Colon (tissue), 2 donors: Measurements from ENCODE around the gene GFOD1.

ENCODE experiments used
- FAIRE-seq: peaks from 2 replicates; lab custom pipeline; 2012; peaks lifted over from hg19 to GRCh38; lab: Jason Lieb, UNC
- donor health status: control.
- donor health status: control.

GFOD1 gene

GRCh38 chr6:13485923-13486562 is 1.4 kb downstream of the GFOD1 start:
- FAIRE-seq: no peak

GRCh38 chr6:13485303-13485702 is 2.1 kb downstream of the GFOD1 start:
- FAIRE-seq: no peak

DNA sequence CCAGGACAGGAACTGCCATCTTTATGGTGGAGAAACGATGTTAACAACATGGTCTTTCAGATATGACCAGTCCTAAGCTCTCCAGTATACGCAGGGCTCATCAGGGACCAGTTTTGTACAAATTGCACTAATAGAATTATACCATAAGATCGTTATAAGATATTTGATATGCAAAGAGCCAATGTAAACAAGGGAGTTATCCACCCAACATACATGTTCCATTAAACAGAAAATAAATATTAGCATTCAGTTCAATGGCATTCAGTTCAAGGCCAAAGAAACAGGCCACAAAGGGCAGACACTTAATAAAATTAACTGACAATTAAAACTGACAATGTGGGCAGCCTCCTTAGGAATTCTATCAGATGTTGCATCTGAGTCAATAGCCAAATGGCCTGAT is 2.6 kb downstream of the GFOD1 start:
- no peak for FAIRE-seq

- no peak for FAIRE-seq
Observed at GRCh38 chr6:13484138-13484708, 3.2 kb downstream of the GFOD1 start.

GRCh38 chr6:13480631-13481501 is 6.5 kb downstream of the GFOD1 start:
- no peak for FAIRE-seq

GRCh38 chr6:13479971-13480434 is 7.4 kb downstream of the GFOD1 start:
- FAIRE-seq: no peak

- FAIRE-seq: no peak
Observed at GRCh38 chr6:13479206-13479800, 8.1 kb downstream of the GFOD1 start.

DNA sequence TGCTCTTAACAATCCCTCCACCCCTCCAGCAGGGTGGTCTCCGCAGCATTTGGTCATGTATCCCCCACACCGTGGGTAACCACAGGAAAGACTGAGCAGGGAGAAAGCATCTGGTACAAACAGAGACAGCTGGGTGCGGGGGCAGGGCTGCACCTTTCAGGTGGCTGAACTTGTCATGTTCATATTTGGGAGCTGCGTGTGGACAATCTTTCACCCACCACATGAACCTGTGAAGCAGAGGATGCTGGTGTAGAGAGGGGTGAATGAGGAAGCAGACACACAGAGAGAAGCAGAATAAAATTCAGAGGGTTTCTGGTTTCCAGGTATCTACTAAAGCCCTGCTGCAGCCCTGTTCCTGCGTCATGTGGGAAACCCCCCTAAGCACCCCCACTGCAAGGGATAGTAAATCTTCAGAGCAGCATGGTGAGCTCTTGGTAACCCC is 8.9 kb downstream of the GFOD1 start:
- no peak for FAIRE-seq

DNA sequence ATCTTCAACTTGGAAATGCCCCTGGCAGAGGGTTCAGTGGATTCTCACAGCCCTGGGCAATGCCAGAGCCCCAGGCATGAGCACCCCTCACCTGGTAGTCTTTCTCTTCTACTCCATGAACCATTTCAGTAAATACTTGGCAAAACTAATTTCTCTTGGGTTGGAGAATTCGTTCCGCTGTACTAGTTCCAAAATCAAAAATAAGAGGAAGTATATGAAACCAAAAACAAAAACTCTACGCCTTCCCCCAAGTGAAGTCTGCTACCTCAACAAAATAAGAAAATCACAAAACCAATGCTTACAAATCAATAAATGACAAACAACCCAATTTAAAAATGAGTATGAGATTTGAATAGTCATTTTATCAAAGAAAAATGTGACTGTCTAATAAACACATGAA is 12.6 kb downstream of the GFOD1 start:
- FAIRE-seq: no peak

DNA sequence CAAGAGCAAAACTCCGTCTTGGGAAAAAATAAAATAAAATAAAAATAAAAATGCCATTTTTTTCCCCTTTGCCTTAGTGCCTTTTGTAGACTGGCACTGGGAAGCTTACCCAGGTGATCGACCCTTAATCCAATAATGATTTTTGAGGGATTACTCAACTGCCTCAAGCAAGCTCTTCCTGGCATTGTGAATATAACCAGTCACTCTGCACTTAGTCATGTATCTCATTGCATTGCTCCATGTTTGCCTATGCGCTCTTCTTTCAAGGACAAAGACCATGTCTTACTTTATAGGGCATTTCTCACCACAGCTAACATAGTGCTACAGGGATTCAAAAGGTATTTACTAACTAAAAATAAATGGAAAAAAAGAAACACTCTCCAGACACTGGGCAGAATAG is 13.0 kb downstream of the GFOD1 start:
- no peak for FAIRE-seq

DNA sequence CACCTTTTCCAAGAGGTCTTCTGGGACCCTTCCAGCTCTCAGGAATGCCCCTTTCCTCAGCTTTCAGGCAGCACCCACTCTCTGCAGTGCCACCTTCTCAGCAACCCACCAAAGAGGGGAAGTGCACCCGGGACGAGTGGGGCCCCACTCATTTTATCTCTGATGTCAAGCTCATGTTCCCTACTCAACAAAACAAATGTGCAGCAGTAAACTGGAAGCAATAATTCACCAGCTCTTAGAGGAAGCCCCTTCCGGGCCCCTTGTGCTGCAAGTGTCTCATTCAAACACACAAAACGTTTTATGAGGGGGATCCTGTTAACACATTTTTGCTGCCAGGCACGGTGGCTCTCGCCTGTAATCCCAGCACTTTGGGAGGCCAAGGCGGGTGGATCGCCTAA is 13.6 kb downstream of the GFOD1 start:
- no peak for FAIRE-seq

DNA sequence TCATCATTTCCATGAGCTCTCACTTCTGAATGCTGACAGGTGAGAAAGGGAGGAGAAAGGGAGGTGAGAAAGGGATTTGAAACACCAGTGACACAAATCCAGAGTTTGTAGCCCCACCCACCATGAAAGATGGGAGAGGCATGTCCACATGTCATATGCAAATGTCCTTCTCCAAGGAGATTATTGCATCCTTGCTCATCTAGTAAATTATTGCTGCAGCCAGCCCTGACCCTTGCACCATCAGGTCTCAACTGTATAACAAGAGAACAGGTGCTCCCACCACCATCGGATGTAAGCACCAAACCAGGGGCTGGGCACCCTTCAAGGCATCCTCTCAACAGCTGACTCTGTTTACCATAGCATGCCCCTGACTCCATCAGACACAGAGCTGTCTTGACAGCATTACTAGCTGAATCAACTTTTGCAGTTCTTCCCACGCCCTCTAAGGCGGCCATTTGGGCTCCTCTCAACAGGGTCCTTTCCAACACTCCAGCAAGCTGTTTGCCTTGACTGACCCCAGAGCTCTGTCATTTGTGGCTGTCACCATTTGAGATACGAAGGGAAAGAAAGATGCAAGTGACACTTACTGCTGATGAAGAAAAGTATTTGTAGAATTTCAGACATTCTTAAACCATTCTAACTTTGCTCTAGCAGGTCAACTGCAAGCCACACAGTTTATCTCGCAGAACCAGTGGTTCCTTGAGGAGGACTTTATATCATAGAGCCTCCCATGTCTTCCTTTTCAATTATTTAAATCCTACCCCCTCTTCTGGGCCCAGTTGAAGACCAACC is 14.2 kb downstream of the GFOD1 start:
- FAIRE-seq: no peak

DNA sequence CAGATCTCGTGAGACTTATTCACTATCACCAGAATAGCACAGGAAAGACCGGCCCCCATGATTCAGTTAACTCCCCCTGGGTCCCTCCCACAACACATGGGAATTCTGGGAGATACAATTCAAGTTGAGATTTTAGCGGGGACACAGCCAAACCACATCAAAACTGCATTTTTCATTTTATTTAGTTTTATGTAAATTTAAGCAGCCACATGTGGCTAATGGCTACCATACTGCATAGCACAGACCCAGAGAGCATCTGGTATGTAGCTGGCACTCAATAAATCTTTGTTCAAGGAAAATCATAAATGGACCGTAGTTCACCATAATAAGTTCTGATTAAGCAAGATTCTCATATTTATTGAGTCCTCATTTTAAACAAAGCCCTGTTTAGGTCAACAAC is 15.3 kb downstream of the GFOD1 start:
- FAIRE-seq: no peak

DNA sequence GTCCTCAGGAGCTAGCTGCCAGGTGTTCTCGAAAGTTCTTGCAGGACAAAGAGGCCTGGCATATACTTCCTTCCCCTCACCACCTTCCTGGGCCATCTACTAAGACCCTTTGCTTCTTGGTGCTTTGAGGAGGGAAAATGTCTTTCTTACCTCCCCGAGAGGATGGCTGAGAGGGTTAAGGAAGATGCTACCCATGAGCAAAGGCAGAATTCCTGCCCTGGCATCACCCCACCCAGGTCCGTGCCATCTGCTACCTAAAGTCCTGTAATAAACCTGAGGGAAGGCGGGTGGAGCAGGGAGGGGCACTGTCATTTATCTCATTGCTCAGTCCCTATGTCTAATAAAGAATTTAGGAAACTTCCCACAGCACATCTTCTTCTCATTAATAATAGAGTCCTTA is 16.2 kb downstream of the GFOD1 start:
- FAIRE-seq: no peak

DNA sequence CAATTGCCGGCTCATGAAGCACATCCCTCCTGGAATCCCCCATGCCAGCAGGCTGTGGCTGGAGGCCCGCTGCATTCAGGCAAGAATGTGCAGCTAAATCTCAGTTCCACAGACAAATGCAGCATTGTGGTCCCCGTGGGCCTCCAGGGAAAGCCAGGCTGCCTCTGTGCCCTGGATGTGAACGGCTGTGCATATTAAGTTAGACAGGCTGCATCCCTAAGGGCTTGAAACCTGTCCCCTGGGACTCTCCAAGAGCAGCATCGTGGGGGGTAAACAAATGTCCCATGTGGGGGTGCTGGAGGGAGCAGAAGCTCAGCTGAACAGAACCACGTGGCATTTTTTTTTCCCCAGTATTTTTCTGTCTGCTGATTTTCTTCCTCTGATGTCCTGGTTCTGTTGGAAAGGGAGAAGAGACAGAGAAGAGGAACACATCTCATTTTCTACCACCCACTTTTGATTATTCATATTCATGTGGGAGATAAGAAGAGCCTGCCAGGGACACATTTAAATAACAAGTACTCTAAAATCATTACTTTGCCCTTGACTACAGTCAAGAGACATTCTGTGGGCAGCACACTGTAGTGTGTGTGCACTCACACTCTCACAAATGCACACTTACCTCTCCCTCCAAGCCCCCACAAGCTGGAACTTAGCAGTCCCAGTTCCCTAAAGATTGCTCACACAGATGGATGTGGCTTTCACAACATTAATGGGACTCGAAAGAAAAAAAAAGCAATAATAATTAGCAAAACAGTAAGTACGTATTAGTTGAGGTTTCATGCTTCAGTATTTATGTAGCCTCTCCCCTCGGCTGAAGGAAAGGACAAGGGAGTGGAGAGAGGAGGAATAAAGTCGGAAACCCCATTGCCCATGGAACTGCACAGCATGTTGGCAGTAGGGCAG is 16.9 kb downstream of the GFOD1 start:
- no peak for FAIRE-seq

GRCh38 chr6:13469693-13470092 is 17.7 kb downstream of the GFOD1 start:
- FAIRE-seq: no peak

- no peak for FAIRE-seq
Observed at GRCh38 chr6:13468839-13469238, 18.6 kb downstream of the GFOD1 start.

DNA sequence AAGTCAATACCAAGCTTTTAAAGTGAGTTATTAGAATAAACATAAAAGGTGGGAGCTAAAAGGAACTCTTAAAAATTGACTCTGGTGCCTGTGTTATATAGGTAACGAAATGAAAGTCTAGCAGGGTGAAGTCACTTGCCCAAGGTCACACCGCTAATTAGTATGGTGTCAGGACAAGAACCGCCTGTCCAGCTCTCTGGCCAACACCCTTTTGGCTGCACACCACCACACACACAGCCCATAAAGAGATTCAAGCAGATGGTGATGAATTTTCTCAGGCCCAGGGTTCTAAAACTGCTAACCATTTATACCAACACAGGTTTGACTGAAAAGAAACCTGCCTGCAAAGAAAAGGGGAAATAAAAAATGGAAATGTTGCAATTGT is 20.2 kb downstream of the GFOD1 start:
- no peak for FAIRE-seq

DNA sequence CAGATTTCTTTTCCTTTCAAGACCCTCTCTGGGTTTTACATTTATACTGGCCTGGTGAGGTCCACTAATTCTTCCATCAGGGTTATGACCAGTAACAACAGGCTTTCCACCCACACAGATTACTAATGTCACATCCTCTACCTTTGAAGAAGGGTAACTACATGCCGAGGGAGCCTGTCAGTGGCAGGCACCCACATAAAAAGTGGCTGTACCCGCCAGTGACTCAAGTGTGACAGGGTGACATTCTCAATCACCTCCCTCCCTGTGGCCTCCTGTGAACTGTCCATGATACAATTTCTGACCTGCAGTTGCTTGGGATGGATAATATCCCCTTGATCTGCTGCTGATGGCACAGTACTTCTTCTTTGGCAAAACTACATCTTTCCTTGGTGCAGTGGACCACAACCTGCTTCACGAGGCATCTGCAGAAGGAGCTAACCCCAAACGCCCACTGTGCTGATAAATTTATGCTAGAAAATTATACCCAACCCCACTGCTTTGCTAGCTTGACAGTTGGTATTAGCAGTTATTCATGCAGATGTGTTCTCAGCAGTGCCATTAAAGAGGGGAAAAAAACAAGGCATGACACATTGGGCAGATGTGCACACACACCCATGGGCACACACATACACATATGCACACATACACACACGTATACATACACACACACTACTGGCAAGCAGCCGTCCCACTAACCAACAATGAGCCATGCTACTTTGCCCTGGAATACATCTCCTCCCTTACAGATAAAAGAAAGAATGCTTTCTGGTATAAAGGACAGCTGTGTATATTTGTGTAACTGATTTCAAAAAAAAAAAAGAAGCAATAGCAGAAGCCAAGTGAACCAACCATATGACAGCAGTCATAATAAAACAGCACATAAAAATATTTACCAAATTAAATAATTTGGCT is 20.8 kb downstream of the GFOD1 start:
- no peak for FAIRE-seq

DNA sequence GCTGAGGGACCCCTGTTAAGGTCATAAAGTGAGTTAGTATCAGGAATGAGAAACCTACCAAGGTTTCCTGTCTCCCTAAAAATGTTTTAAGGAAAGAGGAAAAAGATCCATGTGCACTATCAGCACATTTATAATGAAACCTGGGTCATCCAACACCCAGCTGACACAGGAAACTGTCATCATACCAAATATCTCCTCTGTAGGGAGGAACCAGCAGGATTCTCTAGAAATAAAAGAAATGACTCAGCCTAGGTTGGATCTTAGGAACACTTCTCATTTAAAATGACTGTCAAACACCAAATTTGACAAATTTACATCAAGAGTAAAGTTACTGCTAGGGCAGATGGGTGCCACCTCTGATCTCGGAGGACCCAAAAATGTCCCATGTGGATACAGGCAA is 21.7 kb downstream of the GFOD1 start:
- FAIRE-seq: no peak
